Right cardiac atrium (tissue), 5 donors: ENCODE measurements around the gene TOGARAM2. TPM values are rescaled to one million over a fixed set of nuclear protein-coding genes. Genes with fewer than 3 reads are reported as not detected.
A peak's percentile ranks its signal among the peaks of the same experiment; 100 is the strongest.

Experiments used
- ATAC-seq, 2 donors: fragments of 200-7000 bp; cut with Tn5 transposase; one replicate each; pipeline versions ENCODE4 v1.8.0 to v1.9.1; 2020; ENCODE audit warnings: moderate library complexity in 2 of 2, mild to moderate bottlenecking in 1 of 2
- DNase-seq, 3 donors: peaks; one replicate each; pipeline ENCODE4 v3.0.0-alpha.2; 2020
- H3K27ac ChIP-seq: one replicate; pipeline ENCODE4 v1.5.1; 2013; ENCODE audit warnings: mild to moderate bottlenecking, low read length, control low read depth, moderate library complexity
- H3K27me3 ChIP-seq: one replicate; pipeline ENCODE4 v1.6.1; 2013; ENCODE audit not compliant: control insufficient read depth, insufficient read depth
- H3K4me1 ChIP-seq: one replicate; pipeline ENCODE4 v1.6.1; 2013; ENCODE audit warnings: low read length; ENCODE audit not compliant: control insufficient read depth, insufficient read depth
- H3K4me3 ChIP-seq: one replicate; pipeline ENCODE4 v1.5.1; 2013; ENCODE audit warnings: low read length, control low read depth
- H3K9me3 ChIP-seq: one replicate; pipeline ENCODE4 v1.6.1; 2013; ENCODE audit warnings: low read length; ENCODE audit not compliant: control insufficient read depth
- WGBS: extraction: QIAGEN DNeasy Blood & Tissue Kit; methylation state at CpG from one replicate; pipeline ENCODE4 v1.1.7; 2013; 5-methylcytosine and 5-hydroxymethylcytosine counted together
- intact Hi-C, 4 donors: fragments of 100-400 bp; cut with DNase I; formaldehyde crosslinking; loops; one replicate each; pipeline versions ENCODE4 v1.11.0 to v1.14.0; 2022 to 2023
- polyA plus RNA-seq: library from polyadenylated mRNA; stranded (reverse); fragments of 200-250 nt; gene quantifications from one replicate; pipeline ENCODE4 v1.2.3, GENCODE V29; 2013
- total RNA-seq, 4 donors: library from RNA; stranded (reverse); fragmentation: NEBNext Ultra II Directional; extraction: Animal tissue kit (Norgen Biotek cat#: 25700); gene quantifications; one replicate each; pipeline ENCODE4 v1.2.1, GENCODE V29; 2021
- donor health status: healthy with polysubstance abuse.
- donor health status: DM: no; HTN: yes; CAD: no.
- donor health status: DM: no; HTN: no; CAD: no.
- donor health status: DM: no; HTN: yes; CAD: no; lungs with severe emphysema.
- donor health status: DM: yes; HTN: yes; CAD: no.

The TOGARAM2 gene
- total and polyA plus RNA-seq, 5 donors, result 13.6 to 29.5 (median 24.0) TPM

- intact Hi-C loops, result no loop called here
- ATAC-seq (no peak), DNase-seq (no peak)
- Histone ChIP-seq H3K27me3 (no peaks in the 10 kb centered on the region), H3K4me1 (peaks cover 6% of the 10 kb centered on the region), H3K27ac (no peak overlapping the region), H3K9me3 (no peaks in the 10 kb centered on the region), H3K4me3 (no peak overlapping the region)
- 96% methylated on average over 9 of the region's 9 CpGs for WGBS
These were observed 60.1 kb downstream of the TOGARAM2 start for GRCh38 chr2:29041161-29041660.

- Histone ChIP-seq H3K27me3 (no peaks in the 10 kb centered on the region), H3K4me1 (peaks cover 6% of the 10 kb centered on the region), H3K9me3 (no peaks in the 10 kb centered on the region), H3K4me3 (no peak overlapping the region), H3K27ac (no peak overlapping the region)
- peak in 1 of 3 donors; percentile 70 for DNase-seq
- intact Hi-C loops, result no loop called here
- 26% methylated on average over 9 of the region's 9 CpGs for WGBS
- ATAC-seq, result peak; percentile 20 to 58
These were observed 61.5 kb downstream of the TOGARAM2 start for GRCh38 chr2:29042561-29043075.

- intact Hi-C loops, result no loop called here
- Histone ChIP-seq H3K9me3 (no peaks in the 10 kb centered on the region), H3K4me1 (peaks cover 1% of the 10 kb centered on the region), H3K4me3 (no peak overlapping the region), H3K27ac (no peak overlapping the region), H3K27me3 (no peaks in the 10 kb centered on the region)
- ATAC-seq, result no peak
- 87% methylated on average over 4 of the region's 4 CpGs for WGBS
- DNase-seq, result no peak
These were observed 63.4 kb downstream of the TOGARAM2 start for GRCh38 chr2:29044459-29044858.

- Histone ChIP-seq H3K9me3 (no peaks in the 10 kb centered on the region), H3K4me3 (no peak overlapping the region), H3K27me3 (no peaks in the 10 kb centered on the region), H3K4me1 (no peaks in the 10 kb centered on the region), H3K27ac (no peak overlapping the region)
- intact Hi-C loops, result no loop called here
- no peak for DNase-seq
- 95% methylated on average over 2 of the region's 2 CpGs for WGBS
- ATAC-seq, result no peak
These were observed 65.2 kb downstream of the TOGARAM2 start for GRCh38 chr2:29046321-29046720.

GRCh38 chr2:29047083-29047845 is 66.2 kb downstream of the TOGARAM2 start:
- no peak for ATAC-seq
- no peaks in the 10 kb centered on the region for H3K27me3 ChIP-seq
- intact Hi-C loops, result no loop called here
- H3K4me3 ChIP-seq, result no peak overlapping the region
- H3K4me1 ChIP-seq, result no peaks in the 10 kb centered on the region
- WGBS, result 94% methylated on average over 9 of the region's 9 CpGs
- no peaks in the 10 kb centered on the region for H3K9me3 ChIP-seq
- H3K27ac ChIP-seq, result no peak overlapping the region
- no peak for DNase-seq

- Histone ChIP-seq H3K4me1 (no peaks in the 10 kb centered on the region), H3K27me3 (no peaks in the 10 kb centered on the region), H3K4me3 (no peak overlapping the region), H3K9me3 (no peaks in the 10 kb centered on the region), H3K27ac (no peak overlapping the region)
- WGBS, result 85% methylated on average over 8 of the region's 8 CpGs
- intact Hi-C loops, result no loop called here
- ATAC-seq (no peak), DNase-seq (no peak)
These were observed 69.5 kb downstream of the TOGARAM2 start for GRCh38 chr2:29050591-29050990.

- DNase-seq (no peak), ATAC-seq (no peak)
- Histone ChIP-seq H3K27ac (no peak overlapping the region), H3K4me3 (no peak overlapping the region), H3K9me3 (no peaks in the 10 kb centered on the region), H3K4me1 (no peaks in the 10 kb centered on the region), H3K27me3 (no peaks in the 10 kb centered on the region)
- intact Hi-C loops, result no loop called here
- WGBS, result 93% methylated on average over 12 of the region's 12 CpGs
These were observed 70.6 kb downstream of the TOGARAM2 start for GRCh38 chr2:29051730-29052129.

- WGBS, result 78% methylated on average over 6 of the region's 6 CpGs
- no peak for DNase-seq
- intact Hi-C loops, result no loop called here
- Histone ChIP-seq H3K27ac (no peak overlapping the region), H3K9me3 (no peaks in the 10 kb centered on the region), H3K4me3 (no peak overlapping the region), H3K27me3 (no peaks in the 10 kb centered on the region), H3K4me1 (no peaks in the 10 kb centered on the region)
- no peak for ATAC-seq
These were observed 71.7 kb downstream of the TOGARAM2 start for GRCh38 chr2:29052807-29053206.

- H3K9me3 ChIP-seq, result no peaks in the 10 kb centered on the region
- no peaks in the 10 kb centered on the region for H3K27me3 ChIP-seq
- 82% methylated on average over 7 of the region's 7 CpGs for WGBS
- intact Hi-C loops, result no loop called here
- DNase-seq (no peak), ATAC-seq (no peak)
- no peaks in the 10 kb centered on the region for H3K4me1 ChIP-seq
- H3K4me3 ChIP-seq, result no peak overlapping the region
- no peak overlapping the region for H3K27ac ChIP-seq
These were observed 72.1 kb downstream of the TOGARAM2 start for GRCh38 chr2:29053223-29053622.

GRCh38 chr2:29053670-29054400 is 72.7 kb downstream of the TOGARAM2 start:
- no peak overlapping the region for H3K4me3 ChIP-seq
- ATAC-seq, result peak in 1 of 2 donors; percentile 47
- no peaks in the 10 kb centered on the region for H3K4me1 ChIP-seq
- H3K9me3 ChIP-seq, result no peaks in the 10 kb centered on the region
- no peak overlapping the region for H3K27ac ChIP-seq
- 56% methylated on average over 5 of the region's 5 CpGs for whole genome bisulfite sequencing
- intact Hi-C loops, result no loop called here
- H3K27me3 ChIP-seq, result no peaks in the 10 kb centered on the region
- DNase-seq, result no peak

- H3K4me1 ChIP-seq, result no peaks in the 10 kb centered on the region
- intact Hi-C loops, result no loop called here
- H3K9me3 ChIP-seq, result no peaks in the 10 kb centered on the region
- H3K4me3 ChIP-seq, result no peak overlapping the region
- ATAC-seq, result no peak
- no peaks in the 10 kb centered on the region for H3K27me3 ChIP-seq
- no peak overlapping the region for H3K27ac ChIP-seq
- DNase-seq, result no peak
- WGBS, result 80% methylated on average over 7 of the region's 7 CpGs
These were observed 73.3 kb downstream of the TOGARAM2 start for GRCh38 chr2:29054430-29054829.
